Measurements from ENCODE around the gene PLPP4. TPM values are rescaled to one million over a fixed set of nuclear protein-coding genes. Genes with fewer than 3 reads are reported as not detected.

Gene PLPP4
- total RNA-seq, 4 donors from 2014 or later: 0.41 to 0.79 TPM; not detected in 2

- no peak for DNase-seq
- WGBS, 2 donors (ENCODE audit: low coverage in 1 of 2): 67% methylated on average over 2 of the region's 2 CpGs; no CpG with 5 or more reads in 1 of the 2 donors
- no peaks in the 10 kb centered on the region for H3K27me3 ChIP-seq
- H3K9me3 ChIP-seq: no peaks in the 10 kb centered on the region
- H3K4me1 ChIP-seq: no peaks in the 10 kb centered on the region
- no peak overlapping the region for H3K4me3 ChIP-seq
- in situ Hi-C loops (cut with MboI; ENCODE audit: low pct_ligation_motif_present in 1 of 4, low pct_unique_long_range_greater_than_20kb in 1 of 4, low sequenced_read_pairs in 3 of 4) (no loop called here), intact Hi-C loops (cut with DNase I; ENCODE audit: low total_unique reads) (no loop called here)
- no peaks in the 10 kb centered on the region for H3K36me3 ChIP-seq
- TF ChIP-seq POLR2AphosphoS5 (IDR thresholded peaks at IDR 0.05) (no peak), EP300 (IDR thresholded peaks at IDR 0.05; ENCODE audit: low read depth) (no peak), POLR2A (IDR thresholded peaks at IDR 0.05) (no peak)
- TF ChIP-seq, protein P1, sequence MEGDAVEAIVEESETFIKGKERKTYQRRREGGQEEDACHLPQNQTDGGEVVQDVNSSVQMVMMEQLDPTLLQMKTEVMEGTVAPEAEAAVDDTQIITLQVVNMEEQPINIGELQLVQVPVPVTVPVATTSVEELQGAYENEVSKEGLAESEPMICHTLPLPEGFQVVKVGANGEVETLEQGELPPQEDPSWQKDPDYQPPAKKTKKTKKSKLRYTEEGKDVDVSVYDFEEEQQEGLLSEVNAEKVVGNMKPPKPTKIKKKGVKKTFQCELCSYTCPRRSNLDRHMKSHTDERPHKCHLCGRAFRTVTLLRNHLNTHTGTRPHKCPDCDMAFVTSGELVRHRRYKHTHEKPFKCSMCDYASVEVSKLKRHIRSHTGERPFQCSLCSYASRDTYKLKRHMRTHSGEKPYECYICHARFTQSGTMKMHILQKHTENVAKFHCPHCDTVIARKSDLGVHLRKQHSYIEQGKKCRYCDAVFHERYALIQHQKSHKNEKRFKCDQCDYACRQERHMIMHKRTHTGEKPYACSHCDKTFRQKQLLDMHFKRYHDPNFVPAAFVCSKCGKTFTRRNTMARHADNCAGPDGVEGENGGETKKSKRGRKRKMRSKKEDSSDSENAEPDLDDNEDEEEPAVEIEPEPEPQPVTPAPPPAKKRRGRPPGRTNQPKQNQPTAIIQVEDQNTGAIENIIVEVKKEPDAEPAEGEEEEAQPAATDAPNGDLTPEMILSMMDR (IDR thresholded peaks at IDR 0.05): no peak
- H3K27ac ChIP-seq: no peak overlapping the region
Measured at GRCh38 chr10:120514959-120515358, 57.9 kb downstream of the PLPP4 start.

GRCh38 chr10:120515741-120516140 is 58.7 kb downstream of the PLPP4 start:
- H3K27me3 ChIP-seq: no peaks in the 10 kb centered on the region
- no peaks in the 10 kb centered on the region for H3K4me1 ChIP-seq
- H3K27ac ChIP-seq: no peak overlapping the region
- WGBS, 2 donors (ENCODE audit: low coverage in 1 of 2): 59% methylated on average over 2 of the region's 2 CpGs; no CpG with 5 or more reads in 1 of the 2 donors
- in situ Hi-C loops (cut with MboI; ENCODE audit: low pct_ligation_motif_present in 1 of 4, low pct_unique_long_range_greater_than_20kb in 1 of 4, low sequenced_read_pairs in 3 of 4) (no loop called here), intact Hi-C loops (cut with DNase I; ENCODE audit: low total_unique reads) (no loop called here)
- no peak overlapping the region for H3K4me3 ChIP-seq
- H3K36me3 ChIP-seq: no peaks in the 10 kb centered on the region
- TF ChIP-seq, protein P1 (IDR thresholded peaks at IDR 0.05): no peak
- no peak for DNase-seq
- H3K9me3 ChIP-seq: no peaks in the 10 kb centered on the region

- no peak overlapping the region for H3K4me3 ChIP-seq
- TF ChIP-seq POLR2A (IDR thresholded peaks at IDR 0.05): no peak
- TF ChIP-seq, protein P1 (IDR thresholded peaks at IDR 0.05): no peak
- no peak for TF ChIP-seq EP300 (IDR thresholded peaks at IDR 0.05; ENCODE audit: low read depth)
- no peak for TF ChIP-seq POLR2AphosphoS5 (IDR thresholded peaks at IDR 0.05)
- intact Hi-C loops (cut with DNase I; ENCODE audit: low total_unique reads): no loop called here
- no peaks in the 10 kb centered on the region for H3K9me3 ChIP-seq
- H3K4me1 ChIP-seq: no peaks in the 10 kb centered on the region
- H3K36me3 ChIP-seq: no peaks in the 10 kb centered on the region
- no peaks in the 10 kb centered on the region for H3K27me3 ChIP-seq
- 79% methylated on average over 4 of the region's 4 CpGs; no CpG with 5 or more reads in 1 of the 2 donors for WGBS, 2 donors (ENCODE audit: low coverage in 1 of 2)
- no peak for DNase-seq
- in situ Hi-C loops (cut with MboI; ENCODE audit: low pct_ligation_motif_present in 1 of 4, low pct_unique_long_range_greater_than_20kb in 1 of 4, low sequenced_read_pairs in 3 of 4): no loop called here
- no peak overlapping the region for H3K27ac ChIP-seq
Measured at GRCh38 chr10:120516426-120516825, 59.4 kb downstream of the PLPP4 start.

DNA sequence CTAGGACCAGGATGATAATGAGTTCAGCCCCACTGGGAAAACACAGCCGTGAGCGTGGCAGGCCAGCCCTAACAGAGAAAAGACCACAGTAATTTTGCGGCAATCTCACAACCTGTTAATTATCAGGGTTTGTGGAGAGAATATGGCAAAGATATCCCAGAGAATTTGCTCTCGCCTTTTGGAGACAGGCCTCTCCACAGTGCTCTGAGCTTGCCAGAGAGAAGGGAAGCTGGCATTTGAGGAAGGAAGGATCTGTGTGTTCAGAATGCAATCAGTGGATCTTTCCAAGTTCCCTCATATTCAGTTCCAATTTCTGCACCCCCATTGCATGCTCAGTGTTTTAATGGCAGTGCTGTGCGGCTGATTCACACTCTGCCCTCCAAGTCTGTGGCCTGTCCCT is 60.2 kb downstream of the PLPP4 start:
- in situ Hi-C loops (cut with MboI; ENCODE audit: low pct_ligation_motif_present in 1 of 4, low pct_unique_long_range_greater_than_20kb in 1 of 4, low sequenced_read_pairs in 3 of 4) (no loop called here), intact Hi-C loops (cut with DNase I; ENCODE audit: low total_unique reads) (no loop called here)
- Histone ChIP-seq H3K27me3 (no peaks in the 10 kb centered on the region), H3K4me1 (no peaks in the 10 kb centered on the region), H3K27ac (no peak overlapping the region), H3K4me3 (no peak overlapping the region), H3K36me3 (no peaks in the 10 kb centered on the region), H3K9me3 (no peaks in the 10 kb centered on the region)
- TF ChIP-seq POLR2A (IDR thresholded peaks at IDR 0.05) (no peak), POLR2AphosphoS5 (IDR thresholded peaks at IDR 0.05) (no peak), EP300 (IDR thresholded peaks at IDR 0.05; ENCODE audit: low read depth) (no peak)
- TF ChIP-seq, protein P1 (IDR thresholded peaks at IDR 0.05): no peak
- no peak for DNase-seq
- WGBS, 2 donors (ENCODE audit: low coverage in 1 of 2): 83 to 100% methylated on average over 1 to 5 of the region's 5 CpGs

Measured in transverse colon (tissue), 4 donors.